ENCODE measurements around the gene SNED1. TPM values are rescaled to one million over a fixed set of nuclear protein-coding genes. Genes with fewer than 3 reads are reported as not detected.

Gene SNED1
- total RNA-seq, 2 experiments from 2014 or later: 0.69 to 0.78 TPM

DNA sequence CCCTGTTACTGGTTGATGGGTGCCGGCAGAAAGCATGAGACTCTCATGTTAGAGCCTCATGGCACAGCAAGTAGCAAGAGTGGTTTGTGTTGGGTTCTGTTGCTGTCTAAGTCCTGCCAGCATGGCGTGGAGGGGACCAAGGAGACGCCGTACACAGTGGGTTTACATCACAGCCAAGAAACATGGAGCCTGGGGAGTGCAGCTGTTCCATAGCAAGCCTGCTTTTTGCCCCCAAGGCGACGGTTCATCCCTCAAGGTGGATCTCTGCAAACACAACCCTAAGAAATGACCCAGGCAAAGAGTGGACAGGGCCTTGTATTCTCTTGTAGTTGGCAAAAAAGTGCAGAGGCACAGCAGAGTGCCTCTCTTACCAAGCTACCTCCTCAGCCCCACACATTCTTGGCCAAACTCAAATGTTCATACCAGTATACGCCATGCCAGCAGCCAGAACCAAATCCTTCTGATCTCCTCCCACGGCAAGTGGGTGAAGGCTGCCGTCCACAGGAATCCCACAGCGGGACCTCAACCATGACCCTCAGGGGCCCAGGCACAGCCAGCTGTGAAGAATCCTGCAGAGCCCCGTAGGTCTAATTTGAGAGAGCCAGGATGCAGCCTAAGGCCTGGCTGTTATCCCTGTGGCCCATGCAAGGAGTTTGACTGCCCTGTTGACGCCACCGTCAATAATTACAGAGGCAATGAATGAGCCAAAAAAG, 19.0 kb downstream of the SNED1 start:
- intact Hi-C loops (cut with DNase I, micrococcal nuclease): no loop called here
- H3K4me1 Mint-ChIP-seq: peaks cover 1% of the 10 kb centered on the region
- ATAC-seq (no peak), DNase-seq (no peak)
- no peaks in the 10 kb centered on the region for H3K36me3 Mint-ChIP-seq (ENCODE audit: low read depth)
- CTCF ChIA-PET: no interaction called here
- H3K9me3 Mint-ChIP-seq (ENCODE audit: low read depth): no peaks in the 10 kb centered on the region
- no peaks in the 10 kb centered on the region for H3K27me3 Mint-ChIP-seq
- no peak overlapping the region for H3K27ac Mint-ChIP-seq
- POLR2A ChIA-PET: no interaction called here
- H3K4me3 Mint-ChIP-seq: no peak overlapping the region

DNA sequence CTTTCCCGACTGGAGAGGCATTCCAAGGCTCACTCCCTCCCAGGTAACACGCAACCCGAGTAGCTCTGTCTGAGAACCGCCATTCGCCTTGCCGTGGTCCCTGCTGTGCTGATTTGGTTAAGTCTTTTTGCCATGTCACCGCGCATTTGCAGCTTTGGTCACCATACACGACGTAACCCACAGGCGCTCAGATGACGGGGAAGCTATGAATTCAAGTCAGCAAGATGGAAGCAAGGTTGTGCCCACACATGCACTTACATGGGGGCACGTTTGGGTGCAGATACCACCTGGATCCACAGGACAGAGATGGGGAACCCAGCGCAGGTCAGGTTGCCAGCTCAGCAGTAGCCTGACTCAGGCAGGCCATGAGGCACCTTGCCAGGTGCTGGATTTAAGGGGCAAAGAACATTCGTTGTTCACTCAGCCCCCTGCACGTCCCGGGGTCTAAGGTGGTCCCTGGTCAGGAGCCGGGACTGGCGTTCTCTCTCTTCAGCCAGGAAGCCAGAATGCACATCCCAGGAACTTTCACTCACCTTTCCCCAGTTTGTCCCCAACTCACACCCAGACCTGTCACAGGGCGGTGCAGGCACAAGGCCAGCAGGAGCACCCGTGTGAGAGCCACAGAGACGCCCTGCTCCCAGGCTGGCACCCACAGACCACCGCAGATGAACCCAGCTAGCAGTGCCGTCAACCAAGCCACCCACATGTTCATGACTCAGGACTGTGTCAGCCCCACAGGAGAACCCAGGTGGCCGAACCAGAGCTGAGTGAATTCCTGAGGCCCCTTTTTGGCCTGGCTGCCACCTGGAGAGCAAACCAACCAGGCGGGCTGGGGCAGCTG, 19.9 kb downstream of the SNED1 start:
- no peaks in the 10 kb centered on the region for H3K4me1 Mint-ChIP-seq
- intact Hi-C loops (cut with DNase I, micrococcal nuclease): no loop called here
- no peak overlapping the region for H3K4me3 Mint-ChIP-seq
- no peak overlapping the region for H3K27ac Mint-ChIP-seq
- no peak for ATAC-seq
- DNase-seq: no peak
- ChIA-PET POLR2A (no interaction called here), CTCF (interaction anchor here (0.7 to 0.8 kb wide), 2 partner anchors 26 to 35 kb away, joined by 3 read pairs; no protein-coding TSS in a partner anchor)
- no peaks in the 10 kb centered on the region for H3K36me3 Mint-ChIP-seq (ENCODE audit: low read depth)
- H3K27me3 Mint-ChIP-seq: no peaks in the 10 kb centered on the region
- H3K9me3 Mint-ChIP-seq (ENCODE audit: low read depth): no peaks in the 10 kb centered on the region

DNA sequence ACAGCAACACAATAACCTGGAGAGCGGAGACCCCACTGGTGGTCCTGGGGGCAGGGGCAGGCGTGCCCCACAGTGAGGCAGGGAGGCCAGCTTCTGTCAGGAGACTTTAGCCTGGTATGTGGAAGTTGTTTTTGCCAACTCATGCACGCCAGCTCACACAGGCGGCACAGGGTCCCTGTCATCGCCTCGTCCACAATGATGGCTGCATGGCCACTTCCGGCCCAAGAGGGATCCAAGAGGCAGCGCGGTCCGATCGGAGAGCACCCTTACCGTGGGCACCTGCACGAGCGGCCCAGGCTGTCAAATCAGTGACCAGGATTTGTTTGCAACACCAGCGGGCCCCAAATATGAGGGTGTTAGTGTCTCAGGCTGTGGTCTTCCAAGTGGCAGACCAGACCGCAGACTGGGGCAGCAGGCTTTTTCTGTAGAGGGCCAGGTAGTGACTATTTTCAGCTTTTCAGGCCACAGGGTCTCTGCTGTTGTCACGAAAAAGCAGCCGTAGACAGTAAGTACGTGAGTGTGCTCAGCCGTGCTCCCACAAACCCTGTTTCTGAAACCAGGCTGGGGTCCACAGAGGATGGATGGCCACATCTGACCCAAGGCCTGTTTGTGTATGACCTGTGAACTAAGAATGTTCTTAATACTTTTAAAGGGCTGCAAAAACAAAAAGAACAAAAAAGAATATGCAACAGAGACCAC, 21.2 kb downstream of the SNED1 start:
- no peaks in the 10 kb centered on the region for H3K4me1 Mint-ChIP-seq
- no peak overlapping the region for H3K4me3 Mint-ChIP-seq
- H3K27ac Mint-ChIP-seq: no peak overlapping the region
- H3K9me3 Mint-ChIP-seq (ENCODE audit: low read depth): no peaks in the 10 kb centered on the region
- no peaks in the 10 kb centered on the region for H3K36me3 Mint-ChIP-seq (ENCODE audit: low read depth)
- H3K27me3 Mint-ChIP-seq: no peaks in the 10 kb centered on the region
- intact Hi-C loops (cut with DNase I, micrococcal nuclease): no loop called here
- no peak for DNase-seq
- ChIA-PET CTCF (no interaction called here), POLR2A (no interaction called here)
- no peak for ATAC-seq

DNA sequence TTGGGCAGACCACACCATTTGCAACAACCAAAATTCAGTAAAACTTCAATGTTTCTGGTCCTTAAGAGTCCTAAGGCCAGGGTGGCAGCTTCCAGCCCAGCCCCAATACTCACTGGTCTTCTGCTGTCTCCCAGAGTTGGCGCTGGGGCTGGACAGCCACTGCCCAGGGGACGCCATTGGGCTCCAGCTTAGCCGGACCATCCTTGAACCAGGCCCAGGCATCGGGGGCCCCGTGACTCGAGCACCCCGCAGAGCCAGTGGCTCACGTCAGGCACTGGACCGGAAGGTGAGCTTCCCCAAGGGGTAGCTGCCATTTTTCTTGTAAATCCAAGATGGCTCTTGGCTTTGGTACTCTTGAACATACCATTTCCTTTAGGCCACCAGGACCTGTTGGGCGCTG, 21.8 kb downstream of the SNED1 start:
- no peaks in the 10 kb centered on the region for H3K4me1 Mint-ChIP-seq
- no peak overlapping the region for H3K4me3 Mint-ChIP-seq
- no peak overlapping the region for H3K27ac Mint-ChIP-seq
- no peak for ATAC-seq
- H3K9me3 Mint-ChIP-seq (ENCODE audit: low read depth): no peaks in the 10 kb centered on the region
- ChIA-PET POLR2A (no interaction called here), CTCF (interaction anchor here (0.6 kb wide), 1 partner anchor 287 kb away, joined by 3 read pairs; no protein-coding TSS in a partner anchor)
- no peak for DNase-seq
- no peaks in the 10 kb centered on the region for H3K27me3 Mint-ChIP-seq
- intact Hi-C loops (cut with DNase I, micrococcal nuclease): no loop called here
- H3K36me3 Mint-ChIP-seq (ENCODE audit: low read depth): no peaks in the 10 kb centered on the region

DNA sequence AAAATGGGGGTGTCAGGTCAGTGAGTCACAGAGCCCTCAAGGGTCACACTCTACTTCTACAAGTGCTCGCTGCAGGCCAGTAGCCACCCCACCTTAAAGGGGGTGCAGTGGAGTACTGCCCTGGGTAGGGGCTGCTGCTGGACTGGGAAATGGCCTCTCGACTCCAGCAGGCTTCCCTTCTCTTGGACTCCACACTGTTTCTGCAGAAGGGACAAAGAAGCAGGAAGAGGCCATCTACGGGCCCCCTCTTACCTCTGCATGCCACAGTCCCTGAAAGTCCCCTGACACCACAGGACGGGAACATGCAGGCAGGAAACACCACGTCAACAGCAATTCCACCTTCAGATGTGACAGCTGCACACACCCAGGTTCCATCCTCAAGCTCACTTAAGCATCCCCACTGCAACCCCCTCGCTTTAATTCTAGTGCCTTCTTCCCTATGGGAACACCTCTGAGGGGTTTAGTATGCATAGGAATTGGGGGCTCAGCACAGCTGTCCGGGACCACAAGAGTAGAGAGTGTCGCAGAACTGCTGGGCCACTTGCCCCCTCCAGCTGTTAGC, 22.3 kb downstream of the SNED1 start:
- H3K4me1 Mint-ChIP-seq: no peaks in the 10 kb centered on the region
- no peaks in the 10 kb centered on the region for H3K27me3 Mint-ChIP-seq
- H3K36me3 Mint-ChIP-seq (ENCODE audit: low read depth): peaks cover 3% of the 10 kb centered on the region
- intact Hi-C loops (cut with DNase I, micrococcal nuclease): no loop called here
- ChIA-PET POLR2A (no interaction called here), CTCF (interaction anchor here (0.6 kb wide), 1 partner anchor 288 kb away, joined by 3 read pairs; no protein-coding TSS in a partner anchor)
- H3K4me3 Mint-ChIP-seq: no peak overlapping the region
- DNase-seq: no peak
- ATAC-seq: no peak
- peaks cover 3% of the 10 kb centered on the region for H3K9me3 Mint-ChIP-seq (ENCODE audit: low read depth)
- no peak overlapping the region for H3K27ac Mint-ChIP-seq

DNA sequence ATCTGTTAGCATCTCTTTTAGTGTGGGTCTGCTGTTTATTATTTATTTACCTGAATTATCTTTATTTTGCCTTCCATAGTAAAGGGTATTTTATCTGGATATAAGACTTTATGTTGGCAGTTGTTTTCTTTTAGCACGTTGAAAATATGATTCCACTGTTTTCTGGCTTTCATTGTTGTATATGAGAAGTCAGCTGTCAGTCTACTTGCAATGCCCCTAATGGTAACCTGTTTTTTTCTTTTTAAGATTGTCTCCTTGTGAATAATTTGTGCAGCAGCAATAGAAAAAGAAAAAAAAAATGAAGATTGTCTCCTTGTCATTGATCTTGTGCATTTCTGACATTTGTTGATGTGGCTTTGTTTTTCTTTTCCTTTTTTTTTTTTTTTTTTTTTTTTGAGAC, 27.2 kb downstream of the SNED1 start:
- no peak overlapping the region for H3K4me3 Mint-ChIP-seq
- CTCF ChIA-PET: no interaction called here

DNA sequence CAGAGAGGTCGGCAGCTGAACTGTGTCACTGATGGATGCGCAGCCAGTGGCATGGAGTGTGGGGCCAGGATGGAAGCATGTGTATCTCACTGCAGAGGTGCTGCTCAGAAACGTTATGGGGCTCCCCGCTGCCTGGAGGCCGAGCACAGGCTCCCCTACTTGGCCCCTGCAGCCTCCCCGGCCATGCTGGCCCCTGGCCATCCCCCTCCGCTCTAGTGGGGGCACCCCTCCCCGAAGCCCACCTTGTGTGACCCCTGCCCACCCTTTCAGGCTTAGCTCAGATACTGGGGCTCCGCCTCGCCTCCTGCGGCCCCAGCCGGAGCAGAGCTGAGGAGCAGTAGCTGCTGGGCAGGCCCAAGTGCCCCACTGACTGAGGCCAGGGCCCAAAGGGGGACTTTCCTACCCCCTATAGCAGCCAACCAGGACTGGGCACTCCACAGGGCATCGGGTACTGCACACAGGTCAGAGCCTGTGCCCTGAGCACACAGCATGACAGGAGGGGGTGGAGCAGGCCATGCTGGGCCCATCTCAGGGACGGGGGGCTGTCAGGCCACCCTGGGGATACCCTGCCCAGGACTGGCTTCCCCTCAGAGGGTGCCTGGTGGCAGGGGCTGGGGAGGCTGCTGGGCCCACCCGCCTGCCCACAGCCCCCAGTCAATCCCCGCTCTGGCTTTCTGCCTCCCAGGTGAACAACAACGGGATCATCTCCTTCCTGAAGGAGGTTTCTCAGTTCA, 31.3 kb downstream of the SNED1 start:
- DNase-seq: no peak
- Mint-ChIP-seq H3K27me3 (no peaks in the 10 kb centered on the region), H3K9me3 (ENCODE audit: low read depth) (peaks cover 12% of the 10 kb centered on the region), H3K4me3 (no peak overlapping the region), H3K4me1 (no peaks in the 10 kb centered on the region), H3K27ac (no peak overlapping the region), H3K36me3 (ENCODE audit: low read depth) (peaks cover 8% of the 10 kb centered on the region)
- CTCF ChIA-PET: no interaction called here
- POLR2A ChIA-PET: no interaction called here
- intact Hi-C loops (cut with DNase I, micrococcal nuclease): no loop called here
- no peak for ATAC-seq

More for the DNA sequence above, 27.2 kb downstream of the SNED1 start:
- DNase-seq (no peak), ATAC-seq (no peak)
- H3K36me3 Mint-ChIP-seq (ENCODE audit: low read depth): peaks cover 8% of the 10 kb centered on the region
- H3K27me3 Mint-ChIP-seq: no peaks in the 10 kb centered on the region
- H3K9me3 Mint-ChIP-seq (ENCODE audit: low read depth): peaks cover 12% of the 10 kb centered on the region
- intact Hi-C loops (cut with DNase I, micrococcal nuclease): no loop called here
- H3K4me1 Mint-ChIP-seq: no peaks in the 10 kb centered on the region
- H3K27ac Mint-ChIP-seq: no peak overlapping the region
- POLR2A ChIA-PET: no interaction called here

DNA sequence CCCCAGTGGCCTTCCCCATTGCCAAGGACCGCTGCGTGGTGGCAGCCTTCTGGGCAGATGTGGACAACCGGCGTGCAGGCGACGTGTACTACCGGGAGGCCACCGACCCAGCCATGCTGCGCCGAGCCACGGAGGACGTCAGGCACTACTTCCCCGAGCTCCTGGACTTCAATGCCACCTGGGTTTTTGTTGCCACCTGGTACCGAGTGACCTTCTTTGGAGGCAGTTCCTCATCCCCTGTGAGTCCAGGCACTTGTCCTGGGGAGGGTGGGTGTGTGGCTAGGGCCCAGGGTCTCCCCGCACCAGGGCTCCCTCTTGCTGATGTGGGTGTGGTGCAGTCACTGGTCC, 31.9 kb downstream of the SNED1 start:
- POLR2A ChIA-PET: no interaction called here
- H3K27ac Mint-ChIP-seq: no peak overlapping the region
- intact Hi-C loops (cut with DNase I, micrococcal nuclease): no loop called here
- no peak overlapping the region for H3K4me3 Mint-ChIP-seq
- H3K36me3 Mint-ChIP-seq (ENCODE audit: low read depth): peaks cover 8% of the 10 kb centered on the region
- ATAC-seq: no peak
- H3K27me3 Mint-ChIP-seq: no peaks in the 10 kb centered on the region
- no peak for DNase-seq
- H3K4me1 Mint-ChIP-seq: no peaks in the 10 kb centered on the region
- CTCF ChIA-PET: no interaction called here
- H3K9me3 Mint-ChIP-seq (ENCODE audit: low read depth): peaks cover 12% of the 10 kb centered on the region

DNA sequence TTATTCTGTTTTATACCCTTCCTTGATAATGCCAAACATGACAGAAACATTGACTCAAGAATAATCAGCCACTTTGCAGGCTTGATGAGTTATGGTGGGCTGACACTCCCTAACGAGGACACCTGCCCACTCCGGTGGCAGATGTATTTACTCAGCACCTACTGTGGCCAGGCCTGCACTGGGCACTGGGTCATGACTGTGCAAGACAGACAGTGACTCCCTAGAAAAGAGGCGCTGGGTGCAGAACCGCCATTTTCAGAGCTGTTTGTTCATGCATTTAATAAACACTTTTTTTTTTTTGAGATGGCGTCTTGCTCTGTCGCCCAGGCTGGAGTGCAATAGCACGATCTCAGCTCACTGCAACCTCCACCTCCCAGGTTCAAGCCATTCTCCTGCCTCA, 32.5 kb downstream of the SNED1 start:
- ChIA-PET POLR2A (no interaction called here), CTCF (interaction anchor here (0.6 kb wide), 1 partner anchor 43 kb away, joined by 4 read pairs; no protein-coding TSS in a partner anchor)
- intact Hi-C loops (cut with DNase I, micrococcal nuclease): no loop called here
- Mint-ChIP-seq H3K27ac (no peak overlapping the region), H3K9me3 (ENCODE audit: low read depth) (peaks cover 8% of the 10 kb centered on the region), H3K4me3 (no peak overlapping the region), H3K27me3 (no peaks in the 10 kb centered on the region), H3K4me1 (no peaks in the 10 kb centered on the region), H3K36me3 (ENCODE audit: low read depth) (peaks cover 5% of the 10 kb centered on the region)
- no peak for ATAC-seq
- DNase-seq: no peak

DNA sequence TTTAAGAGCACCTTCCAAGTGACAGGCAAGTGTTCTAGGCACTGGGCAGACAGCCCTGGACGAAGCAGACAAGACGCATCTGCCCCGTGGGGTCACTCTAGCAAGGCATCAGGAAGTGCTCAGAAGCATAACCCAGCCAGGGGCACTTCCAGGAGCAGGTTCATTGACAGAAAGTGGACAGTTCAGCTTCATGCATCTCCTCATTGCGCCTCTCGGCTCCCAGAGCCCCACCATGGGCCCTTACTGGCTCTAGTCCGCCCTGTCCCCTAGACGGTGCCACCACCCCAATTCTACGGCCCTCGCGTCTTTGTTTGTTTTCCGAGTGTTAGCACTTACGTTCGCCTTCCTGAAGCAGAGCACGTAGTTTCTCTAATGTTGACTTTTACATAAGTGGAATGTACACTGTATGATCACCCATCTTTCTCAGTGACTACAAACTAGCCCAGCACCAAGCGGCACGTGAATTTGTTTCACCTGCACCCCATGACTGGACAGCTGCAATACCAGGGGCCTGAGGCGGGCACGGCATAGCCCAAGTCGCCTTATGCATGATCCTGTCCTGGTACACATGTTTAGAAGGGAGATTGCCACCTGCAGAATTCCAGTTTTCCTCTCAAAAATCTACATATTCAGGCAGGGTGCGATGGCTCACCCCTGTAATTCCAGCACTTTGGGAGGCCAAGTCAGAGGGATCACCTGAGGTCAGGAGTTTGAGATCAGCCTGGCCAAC, 33.2 kb downstream of the SNED1 start:
- CTCF ChIA-PET: no interaction called here
- ATAC-seq (no peak), DNase-seq (no peak)
- H3K27ac Mint-ChIP-seq: no peak overlapping the region
- no peak overlapping the region for H3K4me3 Mint-ChIP-seq
- H3K27me3 Mint-ChIP-seq: no peaks in the 10 kb centered on the region
- POLR2A ChIA-PET: no interaction called here
- no peaks in the 10 kb centered on the region for H3K4me1 Mint-ChIP-seq
- peaks cover 5% of the 10 kb centered on the region for H3K9me3 Mint-ChIP-seq (ENCODE audit: low read depth)
- peaks cover 2% of the 10 kb centered on the region for H3K36me3 Mint-ChIP-seq (ENCODE audit: low read depth)
- intact Hi-C loops (cut with DNase I, micrococcal nuclease): no loop called here
